HG02970 (cell line): ENCODE measurements around the gene KIF1A.

Experiments
- ATAC-seq: cut with Tn5 transposase; IDR thresholded peaks from one replicate; pipeline ENCODE4 v1.9.1; 2021; ENCODE audit warnings: mild to moderate bottlenecking, moderate library complexity, moderate number of reproducible peaks; ENCODE audit not compliant: unreplicated experiment, low FRiP score

KIF1A gene

GRCh38 chr2:240819858-240820606, at the start of gene KIF1A:
TSS of gene KIF1A (minus strand) at chr2:240820219. CDS start at chr2:240797752, 22,467 bp downstream.
- no peak for ATAC-seq

GRCh38 chr2:240869109-240869955, 49.3 kb upstream of the KIF1A start:
- no peak for ATAC-seq

- ATAC-seq, result no peak
These were observed 48.5 kb upstream of the KIF1A start, which contains the start of gene AGXT for GRCh38 chr2:240868286-240869108. TSS of gene AGXT (plus strand) at chr2:240868824. CDS start at chr2:240868866, 42 bp downstream.

- ATAC-seq, result no peak
These were observed 45.4 kb upstream of the KIF1A start for GRCh38 chr2:240865391-240865790.

GRCh38 chr2:240864475-240864874, 44.5 kb upstream of the KIF1A start:
- ATAC-seq, result no peak

- ATAC-seq, result no peak
These were observed 41.5 kb upstream of the KIF1A start for GRCh38 chr2:240861547-240861946.

- ATAC-seq, result no peak
These were observed 38.9 kb upstream of the KIF1A start for GRCh38 chr2:240858871-240859270.

GRCh38 chr2:240858321-240858720, 38.3 kb upstream of the KIF1A start:
- no peak for ATAC-seq

GRCh38 chr2:240857039-240858008, 37.3 kb upstream of the KIF1A start:
- no peak for ATAC-seq

GRCh38 chr2:240856151-240856980, 36.3 kb upstream of the KIF1A start:
- no peak for ATAC-seq

- ATAC-seq, result no peak
These were observed 35.7 kb upstream of the KIF1A start for GRCh38 chr2:240855670-240856069.

GRCh38 chr2:240852671-240853314, 32.8 kb upstream of the KIF1A start:
- ATAC-seq, result no peak

- ATAC-seq, result no peak
These were observed 31.3 kb upstream of the KIF1A start for GRCh38 chr2:240851078-240851991.

GRCh38 chr2:240850756-240851077, 30.7 kb upstream of the KIF1A start:
- ATAC-seq, result no peak

- ATAC-seq, result no peak
These were observed 30.0 kb upstream of the KIF1A start for GRCh38 chr2:240850026-240850425.

- ATAC-seq, result no peak
These were observed 29.1 kb upstream of the KIF1A start for GRCh38 chr2:240848900-240849680.

GRCh38 chr2:240847817-240848216, 27.8 kb upstream of the KIF1A start:
- ATAC-seq, result no peak
